IPS-18a (cell line): ENCODE results near the gene MSLN.

Source experiments
- H3K27ac ChIP-seq: one replicate; pipeline ENCODE4 v1.5.1; 2013; ENCODE audit warnings: low read length
- H3K27me3 ChIP-seq: one replicate; pipeline ENCODE4 v1.6.1; 2013; ENCODE audit warnings: mild to moderate bottlenecking, low read length; ENCODE audit not compliant: control insufficient read depth, insufficient read depth
- H3K36me3 ChIP-seq: one replicate; pipeline ENCODE4 v1.6.1; 2013; ENCODE audit warnings: low read depth, low read length; ENCODE audit not compliant: control insufficient read depth
- H3K4me1 ChIP-seq: one replicate; pipeline ENCODE4 v1.6.1; 2013; ENCODE audit warnings: low read depth, low read length; ENCODE audit not compliant: control insufficient read depth
- H3K4me3 ChIP-seq: one replicate; pipeline ENCODE4 v1.5.1; 2013; ENCODE audit warnings: low read length
- H3K9ac ChIP-seq: one replicate; pipeline ENCODE4 v1.6.1; 2013; ENCODE audit warnings: mild to moderate bottlenecking, low read length, moderate library complexity
- H3K9me3 ChIP-seq: one replicate; pipeline ENCODE4 v1.6.1; 2013; ENCODE audit warnings: low read depth, low read length; ENCODE audit not compliant: control insufficient read depth

Gene MSLN

GRCh38 chr16:801584-802363, 41.2 kb downstream of the MSLN start:
- Histone ChIP-seq H3K9ac (no peak overlapping the region), H3K4me1 (no peaks in the 10 kb centered on the region), H3K4me3 (no peak overlapping the region)

GRCh38 chr16:802461-802860, 41.9 kb downstream of the MSLN start:
- no peak overlapping the region for H3K27ac ChIP-seq
- no peak overlapping the region for H3K4me3 ChIP-seq
- no peaks in the 10 kb centered on the region for H3K9me3 ChIP-seq
- H3K27me3 ChIP-seq, result peaks cover 50% of the 10 kb centered on the region
- no peaks in the 10 kb centered on the region for H3K4me1 ChIP-seq
- no peaks in the 10 kb centered on the region for H3K36me3 ChIP-seq
- H3K9ac ChIP-seq, result no peak overlapping the region

More at GRCh38 chr16:801584-802363, 41.2 kb downstream of the MSLN start:
- no peaks in the 10 kb centered on the region for H3K36me3 ChIP-seq
- H3K27ac ChIP-seq, result no peak overlapping the region
- peaks cover 50% of the 10 kb centered on the region for H3K27me3 ChIP-seq
- H3K9me3 ChIP-seq, result no peaks in the 10 kb centered on the region

GRCh38 chr16:802914-803753, 42.6 kb downstream of the MSLN start:
- Histone ChIP-seq H3K36me3 (no peaks in the 10 kb centered on the region), H3K27me3 (peaks cover 50% of the 10 kb centered on the region), H3K9ac (no peak overlapping the region), H3K4me3 (no peak overlapping the region), H3K9me3 (no peaks in the 10 kb centered on the region), H3K4me1 (no peaks in the 10 kb centered on the region), H3K27ac (no peak overlapping the region)

- H3K9ac ChIP-seq, result no peak overlapping the region
- no peak overlapping the region for H3K27ac ChIP-seq
- no peaks in the 10 kb centered on the region for H3K36me3 ChIP-seq
- no peak overlapping the region for H3K4me3 ChIP-seq
- no peaks in the 10 kb centered on the region for H3K4me1 ChIP-seq
- peaks cover 50% of the 10 kb centered on the region for H3K27me3 ChIP-seq
- no peaks in the 10 kb centered on the region for H3K9me3 ChIP-seq
Observed at GRCh38 chr16:803754-804080, 43.2 kb downstream of the MSLN start.

GRCh38 chr16:804193-805048, 43.9 kb downstream of the MSLN start:
- H3K9me3 ChIP-seq, result no peaks in the 10 kb centered on the region
- H3K27ac ChIP-seq, result no peak overlapping the region
- H3K36me3 ChIP-seq, result no peaks in the 10 kb centered on the region
- H3K9ac ChIP-seq, result no peak overlapping the region
- H3K27me3 ChIP-seq, result peaks cover 50% of the 10 kb centered on the region
- no peaks in the 10 kb centered on the region for H3K4me1 ChIP-seq
- no peak overlapping the region for H3K4me3 ChIP-seq

GRCh38 chr16:805474-805873, 44.9 kb downstream of the MSLN start:
- Histone ChIP-seq H3K27ac (no peak overlapping the region), H3K27me3 (peaks cover 49% of the 10 kb centered on the region)

GRCh38 chr16:807347-808084, 47.0 kb downstream of the MSLN start:
- Histone ChIP-seq H3K9me3 (no peaks in the 10 kb centered on the region), H3K36me3 (no peaks in the 10 kb centered on the region), H3K27me3 (peaks cover 28% of the 10 kb centered on the region), H3K4me1 (no peaks in the 10 kb centered on the region), H3K27ac (no peak overlapping the region), H3K9ac (peak overlapping the region; percentile 62), H3K4me3 (peak overlapping the region; percentile 94)

More at GRCh38 chr16:805474-805873, 44.9 kb downstream of the MSLN start:
- H3K9ac ChIP-seq, result no peak overlapping the region
- no peaks in the 10 kb centered on the region for H3K9me3 ChIP-seq
- no peaks in the 10 kb centered on the region for H3K4me1 ChIP-seq
- no peaks in the 10 kb centered on the region for H3K36me3 ChIP-seq
- H3K4me3 ChIP-seq, result no peak overlapping the region

DNA sequence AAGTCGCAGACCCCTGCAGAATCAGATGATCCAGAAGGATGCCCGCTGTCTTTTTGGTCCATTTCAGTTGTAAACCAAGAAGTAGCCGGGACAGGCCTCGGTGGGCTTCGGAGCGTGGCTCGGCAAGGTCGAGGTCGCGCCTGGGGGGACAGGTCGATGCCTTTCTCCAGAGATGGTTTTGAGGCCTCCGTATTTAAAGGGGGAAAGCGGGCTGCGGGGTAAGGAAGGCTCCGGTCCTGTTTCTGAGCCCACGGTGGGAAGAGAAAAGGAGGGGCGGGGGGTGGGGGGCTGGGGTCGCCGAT, 47.5 kb downstream of the MSLN start:
- Histone ChIP-seq H3K27ac (no peak overlapping the region), H3K27me3 (peaks cover 28% of the 10 kb centered on the region), H3K9ac (peak overlapping the region; percentile 59), H3K4me3 (peak overlapping the region; percentile 94), H3K36me3 (no peaks in the 10 kb centered on the region), H3K4me1 (no peaks in the 10 kb centered on the region), H3K9me3 (no peaks in the 10 kb centered on the region)

DNA sequence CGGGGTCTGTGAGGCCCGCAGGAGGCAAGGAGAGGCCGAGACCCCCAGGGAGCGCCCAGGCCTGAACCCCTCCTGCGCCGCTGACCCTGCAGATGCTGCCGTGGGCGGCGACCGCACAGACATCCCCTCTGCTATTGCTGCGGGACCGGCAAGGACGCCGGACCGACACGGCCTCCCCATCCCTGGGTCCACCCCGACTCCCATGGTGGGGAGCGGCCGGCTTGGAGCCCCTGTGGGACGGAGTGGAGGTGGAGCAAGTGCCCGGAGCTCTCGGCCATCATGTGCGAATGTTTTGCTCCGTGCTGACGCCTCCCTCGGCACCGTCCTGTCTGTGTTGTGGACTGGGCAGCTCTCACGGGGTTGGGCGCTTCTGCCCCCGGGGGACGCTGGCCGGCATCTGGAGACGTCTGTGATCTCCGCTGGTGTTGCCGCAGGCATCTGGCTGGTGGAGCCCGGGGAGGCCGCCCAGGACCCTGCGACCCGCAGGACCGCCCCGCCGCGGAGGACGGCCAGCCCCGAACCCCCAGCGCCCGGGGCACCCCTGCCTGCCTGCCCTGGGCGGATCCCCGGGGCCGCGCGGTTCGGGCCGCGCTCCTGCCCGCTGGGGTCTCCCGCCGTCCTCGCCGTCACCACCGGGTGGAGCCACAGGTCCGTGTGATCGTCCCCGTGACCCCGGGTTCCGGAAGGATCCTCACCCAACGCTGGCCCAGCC, 52.8 kb downstream of the MSLN start:
- Histone ChIP-seq H3K9me3 (no peaks in the 10 kb centered on the region), H3K27ac (no peak overlapping the region), H3K36me3 (no peaks in the 10 kb centered on the region), H3K27me3 (peaks cover 15% of the 10 kb centered on the region), H3K9ac (no peak overlapping the region), H3K4me3 (peak overlapping the region; percentile 52), H3K4me1 (peaks cover 3% of the 10 kb centered on the region)

GRCh38 chr16:813916-814412, 53.4 kb downstream of the MSLN start:
- H3K4me3 ChIP-seq, result peak overlapping the region; percentile 25
- peaks cover 15% of the 10 kb centered on the region for H3K27me3 ChIP-seq
- no peaks in the 10 kb centered on the region for H3K36me3 ChIP-seq

More at GRCh38 chr16:813916-814412, 53.4 kb downstream of the MSLN start:
- Histone ChIP-seq H3K9ac (no peak overlapping the region), H3K9me3 (no peaks in the 10 kb centered on the region), H3K4me1 (peaks cover 3% of the 10 kb centered on the region), H3K27ac (no peak overlapping the region)
